Activated CD4-positive, alpha-beta T cell treated with anti-CD3 and anti-CD28 coated beads, Interleukin-2, amount 10 ng/mL, durations not matched to agents 24 days and 14 days (primary cell): ENCODE measurements around the gene BTN3A1. TPM values are rescaled to one million over a fixed set of nuclear protein-coding genes. Genes with fewer than 3 reads are reported as not detected.
"Not testable (repeated sequence)": the region's sequence is repeated elsewhere in the genome, so short reads cannot be mapped to it uniquely, and the experiment has no call there.

Experiments
- DNase-seq: peaks from one replicate; pipeline ENCODE4 v3.0.0; 2022
- H3K27ac Mint-ChIP-seq: one replicate; pipeline ENCODE4 v1.8.0; 2022; ENCODE audit warnings: mild to moderate bottlenecking, mixed read lengths
- H3K27me3 Mint-ChIP-seq: one replicate; pipeline ENCODE4 v1.8.0; 2022; ENCODE audit warnings: mixed read lengths
- H3K36me3 Mint-ChIP-seq: one replicate; pipeline ENCODE4 v1.8.0; 2022; ENCODE audit warnings: low read depth, mild to moderate bottlenecking, mixed read lengths
- H3K4me1 Mint-ChIP-seq: one replicate; pipeline ENCODE4 v1.8.0; 2021; ENCODE audit warnings: mixed read lengths
- H3K4me3 Mint-ChIP-seq: one replicate; pipeline ENCODE4 v1.8.0; 2022; ENCODE audit warnings: mild to moderate bottlenecking, moderate library complexity, mixed read lengths
- H3K9me3 Mint-ChIP-seq: one replicate; pipeline ENCODE4 v1.8.0; 2021; ENCODE audit warnings: mixed read lengths
- intact Hi-C: fragments of 100-400 bp; cut with micrococcal nuclease; formaldehyde crosslinking; loops from one replicate; pipeline ENCODE4 v1.15.1; 2023
- total RNA-seq: library from RNA; stranded (reverse); gene quantifications from 2 replicates; pipeline ENCODE4 v1.2.3, GENCODE V29; 2022

BTN3A1 gene
- 29.6 and 33.2 TPM in 2 replicates for total RNA-seq

GRCh38 chr6:26401987-26402658 lies at the start of gene BTN3A1:
TSS of gene BTN3A1 (plus strand) at chr6:26402275. CDS start at chr6:26405564, 3,289 bp downstream.
- Mint-ChIP-seq H3K4me1 (peaks cover 39% of the 10 kb centered on the region), H3K36me3 (peaks cover 26% of the 10 kb centered on the region), H3K27me3 (no peaks in the 10 kb centered on the region), H3K27ac (peak within 1 kb of the TSS; percentile 97), H3K4me3 (peak within 1 kb of the TSS; percentile 96), H3K9me3 (no peaks in the 10 kb centered on the region)
- DNase-seq, result peak; percentile 91
- intact Hi-C loops, result loop anchor here (1.0 to 5.0 kb wide), 6 partner anchors 19 to 130 kb away; partner anchors contain the start of genes BTN2A2, BTN3A2 and BTN3A3

GRCh38 chr6:26352315-26352714 lies 49.8 kb upstream of the BTN3A1 start:
- Mint-ChIP-seq H3K27ac (no peak overlapping the region), H3K9me3 (no peaks in the 10 kb centered on the region), H3K4me3 (no peak overlapping the region), H3K4me1 (peaks cover 4% of the 10 kb centered on the region), H3K27me3 (peaks cover 4% of the 10 kb centered on the region), H3K36me3 (no peaks in the 10 kb centered on the region)
- no peak for DNase-seq
- intact Hi-C loops, result no loop called here

GRCh38 chr6:26354162-26354561 lies 47.9 kb upstream of the BTN3A1 start:
- H3K4me3 Mint-ChIP-seq, result no peak overlapping the region
- DNase-seq, result no peak
- intact Hi-C loops, result no loop called here
- no peaks in the 10 kb centered on the region for H3K36me3 Mint-ChIP-seq
- H3K9me3 Mint-ChIP-seq, result no peaks in the 10 kb centered on the region
- peaks cover 9% of the 10 kb centered on the region for H3K4me1 Mint-ChIP-seq
- no peak overlapping the region for H3K27ac Mint-ChIP-seq
- H3K27me3 Mint-ChIP-seq, result peaks cover 3% of the 10 kb centered on the region

- Mint-ChIP-seq H3K4me1 (peaks cover 9% of the 10 kb centered on the region), H3K4me3 (no peak overlapping the region), H3K27ac (no peak overlapping the region), H3K27me3 (peaks cover 3% of the 10 kb centered on the region), H3K9me3 (no peaks in the 10 kb centered on the region), H3K36me3 (no peaks in the 10 kb centered on the region)
- intact Hi-C loops, result no loop called here
- DNase-seq, result no peak
Measured at GRCh38 chr6:26355366-26355765, 46.7 kb upstream of the BTN3A1 start.

GRCh38 chr6:26357543-26357942 lies 44.5 kb upstream of the BTN3A1 start:
- H3K27me3 Mint-ChIP-seq, H3K4me3 Mint-ChIP-seq, intact Hi-C loops, H3K36me3 Mint-ChIP-seq, H3K9me3 Mint-ChIP-seq, H3K27ac Mint-ChIP-seq, DNase-seq: not testable (repeated sequence)
- H3K4me1 Mint-ChIP-seq, result peaks cover 24% of the 10 kb centered on the region

- Mint-ChIP-seq H3K4me3 (no peak overlapping the region), H3K27me3 (peaks cover 2% of the 10 kb centered on the region), H3K36me3 (no peaks in the 10 kb centered on the region), H3K27ac (no peak overlapping the region), H3K9me3 (no peaks in the 10 kb centered on the region), H3K4me1 (peaks cover 30% of the 10 kb centered on the region)
- no peak for DNase-seq
- intact Hi-C loops, result no loop called here
Measured at GRCh38 chr6:26358511-26358981, 43.5 kb upstream of the BTN3A1 start.

GRCh38 chr6:26359765-26360164 lies 42.3 kb upstream of the BTN3A1 start:
- H3K9me3 Mint-ChIP-seq, result no peaks in the 10 kb centered on the region
- H3K4me3 Mint-ChIP-seq, result no peak overlapping the region
- H3K36me3 Mint-ChIP-seq, result no peaks in the 10 kb centered on the region
- H3K4me1 Mint-ChIP-seq, result peaks cover 28% of the 10 kb centered on the region
- no peaks in the 10 kb centered on the region for H3K27me3 Mint-ChIP-seq
- intact Hi-C loops, result no loop called here
- H3K27ac Mint-ChIP-seq, result no peak overlapping the region
- DNase-seq, result no peak

- H3K27ac Mint-ChIP-seq, result peak overlapping the region; percentile 86
- intact Hi-C loops, result no loop called here
- DNase-seq, result no peak
- no peaks in the 10 kb centered on the region for H3K9me3 Mint-ChIP-seq
- no peaks in the 10 kb centered on the region for H3K27me3 Mint-ChIP-seq
- peak overlapping the region; percentile 31 for H3K4me3 Mint-ChIP-seq
- peaks cover 28% of the 10 kb centered on the region for H3K4me1 Mint-ChIP-seq
- H3K36me3 Mint-ChIP-seq, result no peaks in the 10 kb centered on the region
Measured at GRCh38 chr6:26360451-26361416, 41.3 kb upstream of the BTN3A1 start.

GRCh38 chr6:26361544-26361943 lies 40.5 kb upstream of the BTN3A1 start:
- H3K4me3 Mint-ChIP-seq, result no peak overlapping the region
- H3K27me3 Mint-ChIP-seq, result no peaks in the 10 kb centered on the region
- no peaks in the 10 kb centered on the region for H3K9me3 Mint-ChIP-seq
- DNase-seq, result no peak
- H3K4me1 Mint-ChIP-seq, result peaks cover 30% of the 10 kb centered on the region
- H3K36me3 Mint-ChIP-seq, result no peaks in the 10 kb centered on the region
- peak overlapping the region; percentile 8 for H3K27ac Mint-ChIP-seq
- intact Hi-C loops, result no loop called here

GRCh38 chr6:26362093-26362835 lies 39.8 kb upstream of the BTN3A1 start:
- peaks cover 3% of the 10 kb centered on the region for H3K36me3 Mint-ChIP-seq
- peaks cover 36% of the 10 kb centered on the region for H3K4me1 Mint-ChIP-seq
- intact Hi-C loops, result no loop called here
- H3K27me3 Mint-ChIP-seq, result no peaks in the 10 kb centered on the region
- no peak for DNase-seq
- no peak overlapping the region for H3K4me3 Mint-ChIP-seq
- no peaks in the 10 kb centered on the region for H3K9me3 Mint-ChIP-seq
- H3K27ac Mint-ChIP-seq, result no peak overlapping the region

GRCh38 chr6:26362836-26363220 lies 39.2 kb upstream of the BTN3A1 start:
- no peak overlapping the region for H3K4me3 Mint-ChIP-seq
- intact Hi-C loops, result no loop called here
- no peaks in the 10 kb centered on the region for H3K27me3 Mint-ChIP-seq
- peaks cover 5% of the 10 kb centered on the region for H3K36me3 Mint-ChIP-seq
- no peak for DNase-seq
- no peaks in the 10 kb centered on the region for H3K9me3 Mint-ChIP-seq
- peaks cover 39% of the 10 kb centered on the region for H3K4me1 Mint-ChIP-seq
- no peak overlapping the region for H3K27ac Mint-ChIP-seq

GRCh38 chr6:26363882-26364701 lies 38.0 kb upstream of the BTN3A1 start:
- H3K9me3 Mint-ChIP-seq, result no peaks in the 10 kb centered on the region
- H3K4me3 Mint-ChIP-seq, result no peak overlapping the region
- H3K4me1 Mint-ChIP-seq, result peaks cover 41% of the 10 kb centered on the region
- peaks cover 14% of the 10 kb centered on the region for H3K36me3 Mint-ChIP-seq
- intact Hi-C loops, result loop anchor here (2.0 kb wide), 2 partner anchors 39 to 77 kb away; partner anchors contain the start of genes BTN3A1 and BTN3A3
- DNase-seq, result peak; percentile 75
- H3K27ac Mint-ChIP-seq, result no peak overlapping the region
- H3K27me3 Mint-ChIP-seq, result no peaks in the 10 kb centered on the region

GRCh38 chr6:26365633-26365995 lies 36.5 kb upstream of the BTN3A1 start:
- Mint-ChIP-seq H3K4me1 (peaks cover 52% of the 10 kb centered on the region), H3K36me3 (peaks cover 27% of the 10 kb centered on the region)

More at GRCh38 chr6:26365633-26365995, 36.5 kb upstream of the BTN3A1 start:
- Mint-ChIP-seq H3K27ac (no peak overlapping the region), H3K27me3 (no peaks in the 10 kb centered on the region), H3K4me3 (no peak overlapping the region), H3K9me3 (no peaks in the 10 kb centered on the region)
- intact Hi-C loops, result loop anchor here (1.0 to 5.0 kb wide), 6 partner anchors 18 to 157 kb away; partner anchors contain the start of genes BTN2A1, BTN2A2, BTN3A1 and BTN3A3
- DNase-seq, result no peak
